Hepatic stellate cell (primary cell): ENCODE results near the gene MACROD2.
"Not testable (repeated sequence)": the region's sequence is repeated elsewhere in the genome, so short reads cannot be mapped to it uniquely, and the experiment has no call there.

Experiments
- DNase-seq: peaks from one replicate; pipeline ENCODE4 v3.0.0; 2011; ENCODE audit warnings: low spot score

The MACROD2 gene

DNA sequence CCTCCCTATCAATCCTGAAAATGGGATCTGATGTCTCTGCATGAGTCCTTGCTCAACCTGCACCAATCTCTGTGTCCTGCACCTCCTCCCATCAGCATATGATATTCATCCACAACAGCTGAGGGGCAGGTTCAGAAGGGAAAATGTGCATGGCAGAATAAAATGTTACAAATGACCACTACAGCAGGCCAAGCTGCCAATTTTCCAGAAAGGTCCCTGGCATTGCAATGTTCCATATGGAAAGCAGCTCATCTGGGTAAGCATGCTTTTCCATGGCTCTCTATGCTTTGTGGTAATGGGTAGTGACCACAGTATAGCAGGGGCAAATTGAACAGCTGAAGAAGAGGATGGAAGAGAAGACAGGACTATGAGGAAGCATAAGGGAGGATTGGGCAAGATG lies 1183.3 kb downstream of the MACROD2 start:
- no peak for DNase-seq

DNA sequence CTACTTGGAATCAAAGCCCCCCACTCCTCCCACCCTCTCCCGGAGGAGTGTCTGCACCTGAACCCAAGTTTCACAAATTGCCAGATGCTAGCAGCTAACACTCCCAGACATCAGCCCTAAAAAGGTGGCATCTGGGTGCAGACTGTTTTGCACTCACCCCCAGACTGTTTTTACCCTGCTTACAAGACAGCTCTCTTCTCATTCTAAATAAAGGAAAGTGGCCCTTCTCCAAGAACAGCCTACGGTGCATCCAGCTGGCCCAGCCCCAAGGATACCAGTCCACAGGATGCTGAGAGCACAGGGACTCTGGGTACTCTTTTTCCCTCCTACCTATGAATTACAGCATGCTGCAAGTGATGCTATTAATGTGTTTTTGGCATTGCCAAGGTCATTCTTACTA lies 1184.1 kb downstream of the MACROD2 start:
- DNase-seq = no peak

DNA sequence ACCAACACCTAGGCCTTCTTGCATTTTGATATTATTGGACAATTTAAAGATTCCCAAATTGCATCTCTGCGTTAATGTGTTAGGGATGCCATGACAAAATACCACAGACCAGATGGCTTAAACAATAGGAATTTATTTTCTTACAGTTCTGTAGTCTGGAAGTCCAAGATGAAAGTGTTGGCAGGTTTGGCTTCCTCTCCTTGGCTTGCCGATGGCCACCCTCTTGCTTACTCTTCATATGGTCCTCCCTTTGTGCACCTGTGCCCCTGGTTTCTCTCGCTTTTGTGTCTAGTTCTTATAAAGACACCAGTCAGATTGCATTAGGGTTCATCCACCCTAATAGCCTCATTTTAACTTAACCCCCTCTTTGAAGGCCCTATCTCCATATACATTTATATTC lies 1184.5 kb downstream of the MACROD2 start:
- DNase-seq = no peak

DNA sequence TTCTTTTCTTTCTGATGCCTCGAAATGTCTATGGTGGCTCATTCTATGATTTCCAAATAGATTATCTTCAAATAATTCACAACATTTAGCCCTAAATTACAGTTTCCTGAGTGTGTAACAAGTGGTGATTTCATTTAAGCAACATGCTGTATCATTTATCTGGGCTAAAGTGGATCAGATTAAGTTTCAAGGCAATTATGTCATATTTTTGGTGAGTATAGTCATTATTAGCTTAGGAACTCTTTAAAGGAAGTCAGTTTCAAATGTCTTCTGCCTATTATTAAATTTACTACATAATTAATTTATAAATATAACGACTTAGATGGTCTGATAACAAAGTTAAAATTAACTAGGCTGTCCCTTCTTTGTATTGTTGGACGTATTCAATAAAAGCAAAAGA lies 1190.0 kb downstream of the MACROD2 start:
- DNase-seq = no peak

DNA sequence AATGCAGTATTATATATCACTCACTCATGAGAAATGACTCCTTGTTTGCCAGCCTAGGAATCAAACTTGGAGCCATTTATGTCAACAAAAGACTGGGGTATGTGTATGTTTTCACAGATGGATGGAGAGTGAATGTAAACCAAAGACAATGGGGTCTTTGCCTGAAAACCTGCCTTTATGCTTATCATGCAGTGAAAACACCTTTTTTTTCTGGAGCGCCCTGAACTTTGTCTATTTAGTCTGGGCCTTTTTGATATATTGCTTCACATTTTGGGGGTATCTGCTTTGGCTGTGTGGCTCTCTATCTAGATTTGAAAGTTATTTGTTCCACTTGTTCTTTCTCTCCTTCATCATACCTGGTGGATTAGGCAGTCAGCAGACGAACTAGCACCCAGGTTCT lies 1190.6 kb downstream of the MACROD2 start:
- no peak for DNase-seq

DNA sequence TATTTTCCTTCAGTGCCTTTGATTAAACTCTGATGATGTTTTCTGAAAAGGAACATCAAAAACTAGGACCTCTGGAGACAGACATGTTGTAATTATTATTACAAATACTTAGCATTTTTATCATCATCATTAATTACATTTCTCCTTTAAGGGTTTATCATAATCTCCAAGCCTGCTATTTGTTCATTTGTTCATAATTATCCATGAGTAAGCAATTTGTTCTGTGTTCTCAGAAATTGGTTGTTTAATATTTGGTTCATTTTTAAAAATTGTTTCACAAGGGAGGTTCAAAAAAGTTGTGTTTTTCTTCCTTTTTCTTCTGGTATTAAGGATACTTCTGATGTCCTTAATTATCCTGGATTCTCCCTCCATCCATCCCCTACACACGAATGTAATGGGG lies 1192.3 kb downstream of the MACROD2 start:
- no peak for DNase-seq

DNA sequence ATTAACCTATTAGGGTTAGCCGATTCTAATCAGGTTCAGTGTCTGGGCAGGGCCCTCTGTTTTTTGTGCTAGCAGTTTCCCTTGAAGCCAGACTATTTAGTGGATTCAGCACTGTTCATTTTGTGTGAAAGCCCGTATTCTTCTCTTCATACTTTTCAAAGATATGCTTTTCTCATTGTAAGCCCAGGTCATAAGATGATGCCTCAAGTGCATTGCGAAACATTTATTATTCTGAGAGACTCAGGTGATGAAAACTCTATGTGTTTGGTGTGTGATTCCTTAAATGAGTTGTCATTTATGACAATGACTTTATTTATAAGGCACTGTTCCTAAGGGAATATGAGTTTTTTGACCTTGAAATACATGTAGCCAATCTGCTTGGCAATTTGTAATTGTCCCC lies 1193.1 kb downstream of the MACROD2 start:
- no peak for DNase-seq

DNA sequence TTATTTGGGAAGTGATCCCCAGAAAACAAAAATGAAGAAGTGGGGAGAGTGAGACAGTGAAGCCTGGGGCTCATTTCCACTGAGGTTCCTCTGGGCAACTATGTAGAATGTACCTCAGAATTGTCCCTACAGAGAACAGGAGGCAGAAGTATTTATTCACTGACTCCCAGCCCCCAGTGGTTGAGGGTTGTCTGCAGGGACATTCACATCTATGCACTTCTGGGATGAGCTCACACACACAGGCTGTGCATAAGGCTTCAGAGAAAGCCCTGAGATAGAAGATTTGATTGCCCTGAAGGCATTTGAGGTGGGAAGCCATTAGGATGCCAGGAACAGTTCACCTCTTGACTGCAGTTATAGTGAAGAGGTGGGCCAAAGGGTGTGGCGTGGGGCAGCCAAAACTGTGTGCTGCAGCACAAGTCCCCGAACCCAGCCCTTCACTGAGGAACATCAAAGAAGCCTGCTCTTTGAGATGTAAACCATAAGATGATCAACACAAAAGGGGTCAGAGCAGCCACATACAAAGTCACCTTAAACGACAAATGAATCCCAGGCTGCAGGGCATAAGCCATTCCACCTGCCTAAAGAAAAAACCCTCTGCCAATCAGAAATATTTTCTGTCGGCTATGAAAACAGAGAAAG lies 1195.9 kb downstream of the MACROD2 start:
- no peak for DNase-seq

DNA sequence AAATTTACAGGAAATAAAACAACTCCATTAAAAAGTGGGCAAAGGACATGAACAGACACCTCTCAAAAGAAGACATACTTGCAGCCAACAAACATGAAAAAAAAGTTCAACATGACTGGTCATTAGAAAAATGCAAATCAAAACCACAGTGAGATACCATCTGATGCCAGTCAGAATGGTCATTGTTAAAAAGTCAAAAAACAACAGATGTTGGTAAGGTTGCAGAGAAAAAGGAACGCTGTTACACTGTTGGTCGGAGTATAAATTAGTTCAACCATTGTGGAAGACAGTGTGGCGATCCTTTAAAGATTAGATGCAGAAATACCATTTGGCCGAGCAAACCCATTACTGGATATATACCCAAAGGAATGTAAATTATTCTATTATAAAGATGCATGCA lies 1200.1 kb downstream of the MACROD2 start:
- no peak for DNase-seq

DNA sequence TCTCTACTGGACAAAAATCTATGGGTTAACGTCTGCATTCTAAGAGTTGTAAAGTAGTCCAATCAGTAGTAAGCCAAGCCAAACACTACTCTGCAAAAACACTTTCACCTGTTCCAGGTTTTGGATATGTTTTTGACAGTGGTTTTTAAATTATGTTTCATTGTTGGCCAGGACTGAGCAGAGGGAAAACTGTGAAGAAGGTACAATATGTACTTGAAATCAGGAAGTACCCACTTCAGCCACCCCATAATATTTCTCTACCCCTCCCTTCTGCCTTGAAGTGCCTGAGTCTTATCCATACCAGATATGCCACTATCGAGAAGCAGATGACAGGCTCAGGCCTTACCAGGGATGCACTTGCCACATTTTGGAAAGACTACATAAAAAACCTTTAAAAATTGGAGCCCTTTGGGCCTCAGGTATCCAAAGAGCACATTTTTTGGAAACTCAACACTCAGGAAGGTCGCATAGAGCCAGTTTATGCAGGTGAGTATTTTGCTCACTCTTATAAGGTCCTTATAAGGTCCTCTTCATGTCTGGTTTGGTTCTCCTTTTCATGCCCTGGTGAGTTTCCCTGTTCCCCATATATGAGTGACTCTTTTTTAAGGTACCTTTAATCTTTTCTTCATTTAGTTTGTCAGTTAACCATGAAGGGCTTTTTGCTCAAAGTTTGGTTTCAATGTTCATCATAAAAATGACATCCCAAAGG lies 1201.4 kb downstream of the MACROD2 start:
- no peak for DNase-seq

DNA sequence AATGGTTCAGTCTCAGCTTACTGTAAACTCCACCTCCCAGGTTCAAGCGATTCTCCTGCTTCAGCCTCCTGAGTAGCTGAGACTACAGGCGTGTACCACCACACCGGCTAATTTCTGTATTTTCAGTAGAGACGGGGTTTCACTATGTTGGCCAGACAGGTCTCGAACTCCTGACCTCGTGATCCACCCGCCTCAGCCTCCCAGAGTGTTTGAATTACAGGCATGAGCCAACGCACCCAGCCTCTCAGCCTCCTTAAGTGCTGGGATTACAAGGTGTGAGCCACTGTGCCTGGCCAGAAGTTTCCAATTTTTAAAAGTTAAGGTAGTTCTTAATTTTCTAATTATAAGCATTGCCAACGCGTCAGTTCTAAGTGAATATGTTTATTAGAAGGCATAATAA lies 1202.7 kb downstream of the MACROD2 start:
- not testable (repeated sequence) for DNase-seq

DNA sequence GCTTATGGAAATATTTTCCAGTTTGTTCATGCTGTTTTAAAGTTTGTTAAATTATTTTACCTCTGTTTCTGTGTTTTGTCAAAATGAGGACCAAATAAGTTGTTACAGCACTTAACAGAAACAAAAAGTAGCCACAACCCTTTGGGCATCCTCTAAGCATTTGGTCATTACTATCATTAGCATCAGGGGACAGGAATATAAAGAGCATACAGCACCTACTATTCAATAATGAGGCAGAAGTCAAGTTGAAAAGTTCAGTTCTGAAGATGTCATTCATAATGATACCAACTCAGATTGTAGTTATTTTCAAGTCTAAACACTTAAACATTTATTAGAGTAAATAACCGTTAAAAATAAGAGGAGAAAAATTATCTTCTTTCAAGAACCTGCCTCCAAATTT lies 1204.4 kb downstream of the MACROD2 start:
- no peak for DNase-seq

DNA sequence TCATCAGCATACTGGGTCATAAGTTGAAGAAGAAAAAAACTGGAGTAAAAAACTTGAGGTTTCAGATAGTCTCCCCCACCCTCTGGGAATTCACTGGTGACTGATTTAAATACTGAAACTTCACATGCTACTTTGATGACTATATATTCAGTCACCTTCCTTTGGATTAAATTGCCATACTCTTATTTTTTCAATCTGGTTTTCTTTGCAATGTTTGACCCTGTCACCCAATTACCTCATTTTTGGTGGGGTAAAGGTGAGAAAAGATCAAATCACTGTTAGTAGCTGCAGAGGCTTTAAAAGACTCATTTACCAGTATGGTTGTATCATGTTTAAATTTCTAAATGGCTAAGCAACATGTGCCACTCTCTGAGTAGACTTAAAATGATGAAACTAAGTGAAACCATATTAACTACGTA lies 1204.8 kb downstream of the MACROD2 start:
- DNase-seq = no peak

DNA sequence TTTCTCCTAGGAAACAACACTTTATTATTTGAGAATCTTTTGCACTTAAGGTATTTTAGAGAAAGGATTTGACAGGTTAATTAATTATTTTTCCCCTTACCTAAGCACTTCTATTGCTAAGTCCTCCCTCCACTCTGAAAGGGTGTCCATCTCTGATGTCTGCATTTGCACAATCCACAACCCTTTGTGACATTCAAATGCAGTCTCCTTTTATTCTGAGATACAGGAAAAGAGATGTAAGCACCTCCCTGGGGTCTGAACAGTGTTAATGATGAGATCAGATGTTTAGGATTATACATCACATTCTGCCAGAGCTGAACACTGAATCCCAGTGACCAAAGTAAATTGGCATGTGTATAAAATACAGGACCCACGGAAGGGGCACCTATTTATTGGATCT lies 1206.3 kb downstream of the MACROD2 start:
- DNase-seq = no peak

DNA sequence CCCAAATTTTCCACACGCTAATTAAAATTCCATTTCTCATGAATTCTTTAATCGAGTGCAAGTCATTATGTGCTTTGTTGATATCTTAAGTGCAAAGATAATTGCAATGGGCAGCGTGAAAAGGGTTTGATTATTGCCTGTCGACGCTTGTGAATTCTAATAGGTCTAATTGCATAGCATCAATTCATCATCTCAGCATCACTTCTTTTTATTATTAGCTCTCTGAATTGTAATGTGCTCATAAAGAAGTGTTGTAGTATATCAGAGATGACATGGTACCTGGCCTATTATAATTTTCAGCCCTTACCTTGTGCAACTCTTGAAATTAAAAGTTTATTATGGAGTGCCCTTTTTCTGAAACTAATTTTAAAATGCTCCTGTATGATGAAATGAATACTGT lies 1208.9 kb downstream of the MACROD2 start:
- DNase-seq = no peak

DNA sequence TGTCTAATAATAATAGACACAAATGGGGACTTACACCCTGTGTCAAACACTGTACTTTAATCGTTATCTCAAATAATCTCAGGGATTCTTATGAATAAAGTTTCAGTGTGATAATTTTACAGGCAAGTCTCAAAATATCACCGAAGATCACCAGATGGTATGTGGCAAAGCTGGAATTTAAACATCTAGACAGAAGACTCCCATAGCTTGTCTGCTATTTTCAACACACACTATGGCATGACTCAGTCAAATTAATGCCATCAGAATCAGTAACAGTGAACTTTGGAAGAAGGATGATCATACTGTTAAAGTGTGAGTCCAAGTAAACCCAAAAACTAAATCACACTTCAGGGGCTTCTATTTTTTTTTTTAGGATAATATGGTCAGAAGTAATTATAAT lies 1209.7 kb downstream of the MACROD2 start:
- DNase-seq = no peak

DNA sequence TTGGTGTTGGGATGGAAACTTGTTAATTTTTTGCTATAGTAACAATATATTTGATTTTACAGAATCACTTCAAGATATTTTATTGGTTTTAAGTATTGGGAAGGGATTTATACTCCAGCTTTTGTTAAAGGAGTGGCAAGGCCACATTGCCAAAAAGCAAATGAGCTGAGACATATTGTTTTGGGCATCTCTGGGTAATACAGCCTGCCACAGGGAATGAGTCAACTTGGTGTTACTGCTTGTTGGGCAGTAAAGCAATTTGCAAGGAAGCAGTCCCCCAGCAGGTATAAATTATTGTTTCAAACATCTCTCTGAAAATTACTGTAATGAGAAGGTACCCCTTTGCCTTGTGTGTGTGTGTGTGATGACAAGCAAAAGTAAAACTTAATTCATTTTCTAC lies 1210.4 kb downstream of the MACROD2 start:
- DNase-seq = no peak

DNA sequence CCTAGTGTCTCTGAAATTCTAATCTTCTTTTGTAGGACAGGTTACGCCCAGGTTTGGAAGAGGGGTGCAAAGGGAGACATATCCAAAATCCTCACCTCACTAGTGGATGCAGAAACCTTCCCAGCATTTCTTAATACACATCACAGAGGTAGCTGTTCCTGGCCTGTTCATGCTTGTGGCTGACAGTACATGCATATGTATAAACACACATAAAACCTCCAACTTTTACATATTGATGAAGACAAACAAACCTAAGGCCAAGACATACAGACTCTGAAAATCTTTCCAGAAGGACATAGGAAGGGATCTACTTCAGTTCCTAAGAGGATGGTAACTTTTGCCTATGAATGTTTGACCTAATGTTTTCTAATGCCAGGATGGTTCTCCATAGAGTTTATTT lies 1214.2 kb downstream of the MACROD2 start:
- no peak for DNase-seq

DNA sequence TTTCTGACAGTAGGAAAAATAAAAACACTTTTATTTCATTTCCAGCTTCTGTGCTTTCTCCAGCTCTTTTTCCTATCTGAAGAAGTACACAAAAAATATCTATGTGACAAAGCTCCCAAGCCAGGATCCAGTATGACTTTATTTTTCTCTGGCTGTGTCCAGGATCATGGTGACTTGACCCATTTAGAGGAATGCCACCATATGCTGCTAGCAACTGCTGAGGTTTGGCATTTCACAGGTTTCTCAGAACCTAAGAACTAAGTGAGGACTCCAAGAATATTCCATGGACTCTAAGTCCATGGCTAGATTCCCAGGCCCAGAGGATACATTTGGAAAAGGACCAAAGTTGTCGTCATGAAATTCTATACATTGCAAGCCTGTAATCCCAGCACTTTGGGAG lies 1218.7 kb downstream of the MACROD2 start:
- no peak for DNase-seq

DNA sequence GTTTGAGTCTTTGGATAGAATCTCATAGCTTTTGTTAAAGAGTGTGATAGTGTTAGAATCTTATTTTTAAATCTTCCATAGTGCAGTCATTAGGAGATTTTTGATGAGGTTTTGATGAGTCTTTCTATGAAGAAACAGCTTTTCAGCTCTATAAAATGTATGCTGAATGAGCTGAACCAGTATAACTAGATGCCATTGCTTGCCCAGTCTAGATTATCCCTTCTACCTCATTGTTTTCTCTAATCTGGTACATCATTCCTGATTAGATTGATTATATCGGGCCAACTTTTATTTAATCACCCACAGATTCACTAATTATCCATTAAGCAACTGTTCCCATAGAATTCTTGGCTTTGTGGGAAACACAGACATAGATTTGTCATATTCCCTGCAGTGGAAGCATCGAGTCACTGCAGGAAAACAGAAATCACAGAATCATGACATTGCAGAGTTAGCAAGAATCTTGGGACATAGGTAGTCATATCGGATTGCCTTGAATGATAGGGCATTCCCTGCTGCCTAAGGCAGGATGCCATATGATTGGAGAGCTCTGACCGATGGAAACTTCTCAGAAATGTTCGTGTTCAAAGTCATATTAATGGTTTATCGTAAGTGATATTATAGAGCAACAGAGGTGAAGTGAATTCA lies 1224.8 kb downstream of the MACROD2 start:
- no peak for DNase-seq

DNA sequence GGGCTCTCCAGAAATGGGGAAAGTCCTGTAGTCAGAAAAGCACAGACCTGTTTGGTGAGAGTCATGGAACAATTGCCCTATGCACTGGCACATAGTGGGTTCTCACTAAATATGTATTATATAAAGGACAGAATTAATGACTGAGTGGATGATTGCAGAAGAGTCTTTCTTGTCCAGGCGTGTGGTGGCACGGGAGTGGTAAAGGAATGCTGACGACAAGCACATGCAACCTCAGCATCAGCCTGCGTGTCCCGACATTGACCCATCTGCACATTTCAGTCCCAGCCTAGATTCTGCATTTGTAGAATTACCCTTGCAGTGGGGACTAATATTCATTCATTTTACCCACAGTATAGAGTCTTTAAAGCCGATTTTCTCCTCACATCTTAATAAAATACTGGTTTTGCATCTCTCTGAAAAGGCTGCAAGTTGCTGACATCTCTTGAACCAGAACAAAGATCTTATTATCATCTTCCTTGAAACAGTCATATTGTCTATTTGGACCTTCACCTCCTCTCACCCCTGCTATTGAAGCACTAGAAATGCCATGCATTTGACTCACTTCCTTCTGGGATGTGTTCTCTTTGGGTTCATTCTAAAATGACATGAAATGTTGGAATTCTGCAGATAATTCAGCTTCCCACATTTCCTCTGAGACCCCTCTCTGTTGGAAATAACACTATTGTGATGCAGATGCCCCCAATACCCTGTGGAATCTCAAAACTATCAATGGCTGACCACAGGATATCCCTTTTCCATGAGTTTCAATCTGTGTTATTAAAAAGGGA lies 1225.7 kb downstream of the MACROD2 start:
- no peak for DNase-seq

DNA sequence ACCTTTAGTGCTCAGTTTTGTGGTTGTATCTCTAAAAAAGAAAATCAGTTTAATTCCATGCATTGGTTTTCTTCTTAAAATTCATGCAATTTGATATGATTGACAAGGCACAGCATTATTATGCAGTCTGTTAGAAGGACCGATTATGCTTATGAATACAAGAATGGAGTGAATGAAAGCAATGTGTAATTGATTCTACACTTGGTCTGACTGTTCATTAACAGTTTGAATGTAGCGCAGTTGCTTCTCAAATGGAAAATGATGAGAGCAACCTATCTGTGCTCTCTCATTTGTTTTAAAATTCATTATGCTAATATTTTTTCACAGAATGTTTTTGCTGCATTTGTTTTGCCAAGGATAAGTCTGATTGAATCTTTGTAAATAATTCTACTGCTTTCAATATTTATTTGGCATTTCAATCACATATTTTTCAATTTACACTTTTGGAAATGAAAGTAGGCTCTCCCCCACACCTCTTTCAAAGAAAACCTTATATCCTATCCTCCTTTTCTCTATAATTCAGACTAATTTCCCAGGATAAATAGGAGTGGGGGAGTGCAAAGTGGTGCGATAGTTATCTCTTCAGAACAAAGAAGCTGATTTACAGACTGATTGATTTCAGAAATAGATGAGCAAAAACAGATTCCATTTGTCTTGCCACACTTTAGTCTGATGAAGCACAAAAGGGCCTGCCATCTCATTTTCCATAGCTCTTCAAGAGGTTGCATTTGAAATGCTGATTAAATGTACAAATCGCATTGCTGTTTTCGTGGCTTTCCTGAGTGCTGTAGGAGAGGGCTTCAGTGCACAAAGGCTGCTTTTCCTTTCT lies 1227.4 kb downstream of the MACROD2 start:
- no peak for DNase-seq
